PC-9 (cell line): ENCODE measurements around the gene FBXL15.

Source experiments
- EZH2 ChIP-seq: fragments of 200-600 bp; sonication (generic); IDR thresholded peaks from 2 replicates; pipeline ENCODE4 v1.8.0; 2017; ENCODE audit warnings: antibody characterized with exemption, low read depth
- TF ChIP-seq, protein P1 (sequence below): fragments of 200-600 bp; sonication (generic); conservative IDR thresholded peaks from 2 replicates; pipeline ENCODE4 v1.6.1; 2017; ENCODE audit warnings: mixed run types, antibody characterized with exemption, mild to moderate bottlenecking, moderate library complexity

DNA sequence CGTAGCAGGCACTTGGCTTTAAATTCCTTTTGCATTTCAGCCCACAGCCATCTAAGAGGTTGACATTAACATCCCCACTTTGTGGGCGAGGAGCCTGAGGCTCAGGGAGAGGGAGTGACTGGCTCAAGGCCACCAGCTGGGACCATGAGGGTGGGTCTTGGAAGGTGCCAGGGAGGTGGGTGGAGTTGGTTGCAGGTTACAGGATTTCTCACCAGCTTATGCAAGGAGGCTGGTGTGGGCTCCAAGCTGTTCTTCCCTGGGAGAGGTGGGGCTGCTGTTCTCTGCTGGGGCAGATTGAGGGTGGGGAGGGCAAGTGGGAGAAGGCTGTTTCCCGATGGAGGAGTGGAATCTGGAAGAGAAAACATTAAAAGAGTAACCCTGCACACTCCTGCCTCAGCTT lies 44.8 kb downstream of the FBXL15 start:
- TF ChIP-seq, protein P1, sequence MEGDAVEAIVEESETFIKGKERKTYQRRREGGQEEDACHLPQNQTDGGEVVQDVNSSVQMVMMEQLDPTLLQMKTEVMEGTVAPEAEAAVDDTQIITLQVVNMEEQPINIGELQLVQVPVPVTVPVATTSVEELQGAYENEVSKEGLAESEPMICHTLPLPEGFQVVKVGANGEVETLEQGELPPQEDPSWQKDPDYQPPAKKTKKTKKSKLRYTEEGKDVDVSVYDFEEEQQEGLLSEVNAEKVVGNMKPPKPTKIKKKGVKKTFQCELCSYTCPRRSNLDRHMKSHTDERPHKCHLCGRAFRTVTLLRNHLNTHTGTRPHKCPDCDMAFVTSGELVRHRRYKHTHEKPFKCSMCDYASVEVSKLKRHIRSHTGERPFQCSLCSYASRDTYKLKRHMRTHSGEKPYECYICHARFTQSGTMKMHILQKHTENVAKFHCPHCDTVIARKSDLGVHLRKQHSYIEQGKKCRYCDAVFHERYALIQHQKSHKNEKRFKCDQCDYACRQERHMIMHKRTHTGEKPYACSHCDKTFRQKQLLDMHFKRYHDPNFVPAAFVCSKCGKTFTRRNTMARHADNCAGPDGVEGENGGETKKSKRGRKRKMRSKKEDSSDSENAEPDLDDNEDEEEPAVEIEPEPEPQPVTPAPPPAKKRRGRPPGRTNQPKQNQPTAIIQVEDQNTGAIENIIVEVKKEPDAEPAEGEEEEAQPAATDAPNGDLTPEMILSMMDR, result no peak
- no peak for TF ChIP-seq EZH2
